IMR-90 (cell line): ENCODE measurements around the gene PPIL4. TPM values are rescaled to one million over a fixed set of nuclear protein-coding genes. Genes with fewer than 3 reads are reported as not detected.

Experiments used
- ATAC-seq: fragments of 200-7000 bp; cut with Tn5 transposase; 2 replicates; pipeline ENCODE4 v1.9.1; 2020; ENCODE audit warnings: low read depth, mild to moderate bottlenecking, moderate library complexity
- BruUV-seq: library from RNA; stranded (reverse); fragments of 400-500 nt; replicated peaks from 2 replicates; lab custom pipeline; 2021; lab: Mats Ljungman, UMichigan
- CTCF ChIA-PET: fragments of 300-600 bp; formaldehyde crosslinking; extraction: SDS; loops from one replicate; lab custom pipeline; 2021; ENCODE audit warnings: antibody characterized with exemption; lab: Yijun Ruan, JAX
- POLR2A ChIA-PET: fragments of 300-600 bp; sonication (Branson Sonifier 250); formaldehyde crosslinking; loops from one replicate; lab custom pipeline; 2022; ENCODE audit warnings: antibody characterized with exemption; ENCODE audit not compliant: unreplicated experiment; lab: Charles Lee
- DNase-seq: peaks from one replicate; pipeline ENCODE4 v3.0.0; 2013
- H2AFZ ChIP-seq: replicated peaks from 2 replicates; pipeline ENCODE3; 2013; ENCODE audit warnings: low read length, mild to moderate bottlenecking; ENCODE audit not compliant: poor library complexity
- H2AK5ac ChIP-seq: 2 replicates; pipeline ENCODE4 v1.6.1; 2013; ENCODE audit warnings: low read depth, low read length, inconsistent platforms
- H2AK9ac ChIP-seq: replicated peaks from 2 replicates; pipeline ENCODE3; 2013; ENCODE audit warnings: mild to moderate bottlenecking, low read depth, low read length, moderate library complexity; ENCODE audit not compliant: poor library complexity
- H2BK120ac ChIP-seq: 2 replicates; pipeline ENCODE4 v1.6.1; 2013; ENCODE audit warnings: low read depth, low read length, inconsistent platforms
- H2BK15ac ChIP-seq: 3 replicates; pipeline ENCODE4 v1.6.1; 2013; ENCODE audit warnings: low read depth, low read length, inconsistent platforms
- H2BK20ac ChIP-seq: 2 replicates; pipeline ENCODE4 v1.6.1; 2013; ENCODE audit warnings: low read depth, mild to moderate bottlenecking, inconsistent platforms, low read length, moderate library complexity
- H2BK5ac ChIP-seq: 2 replicates; pipeline ENCODE4 v1.6.1; 2013; ENCODE audit warnings: mild to moderate bottlenecking, low read depth, low read length, inconsistent platforms; ENCODE audit not compliant: poor library complexity, severe bottlenecking
- H3K14ac ChIP-seq: replicated peaks from 2 replicates; pipeline ENCODE4 v1.6.1; 2013; ENCODE audit warnings: low read depth, low read length, inconsistent platforms
- H3K18ac ChIP-seq: 2 replicates; pipeline ENCODE4 v1.6.1; 2013; ENCODE audit warnings: low read depth, low read length, control low read depth
- H3K23ac ChIP-seq: 2 replicates; pipeline ENCODE4 v1.6.1; 2013; ENCODE audit warnings: low read depth, low read length, inconsistent platforms
- H3K27ac ChIP-seq: 2 replicates; pipeline ENCODE4 v1.5.1; 2013; ENCODE audit warnings: mild to moderate bottlenecking, control low read depth, low read length; ENCODE audit not compliant: insufficient read depth
- H3K27me3 ChIP-seq: 2 replicates; pipeline ENCODE4 v1.6.1; 2013; ENCODE audit warnings: low read length; ENCODE audit not compliant: control insufficient read depth, insufficient read depth
- H3K36me3 ChIP-seq: 2 replicates; pipeline ENCODE4 v1.6.1; 2013; ENCODE audit warnings: low read length, mixed read lengths; ENCODE audit not compliant: control insufficient read depth, insufficient read depth
- H3K4ac ChIP-seq: 2 replicates; pipeline ENCODE4 v1.6.1; 2013; ENCODE audit warnings: low read depth, low read length, inconsistent platforms
- H3K4me1 ChIP-seq: 2 replicates; pipeline ENCODE4 v1.6.1; 2013; ENCODE audit warnings: low read length, mixed read lengths; ENCODE audit not compliant: control insufficient read depth, insufficient read depth
- H3K4me2 ChIP-seq: 2 replicates; pipeline ENCODE4 v1.6.1; 2013; ENCODE audit warnings: low read depth, mild to moderate bottlenecking, control low read depth, low read length, moderate library complexity
- H3K4me3 ChIP-seq: 2 replicates; pipeline ENCODE4 v1.5.1; 2013; ENCODE audit warnings: low read depth, mild to moderate bottlenecking, control low read depth, low read length, moderate library complexity; ENCODE audit not compliant: insufficient read depth
- H3K56ac ChIP-seq: 2 replicates; pipeline ENCODE4 v1.6.1; 2013; ENCODE audit warnings: low read length, inconsistent platforms; ENCODE audit not compliant: insufficient read depth; ENCODE audit errors: extremely low read depth
- H3K79me1 ChIP-seq, 2 experiments: 2 replicates each; pipeline ENCODE4 v1.6.1; 2013; ENCODE audit warnings: low read length in 2 of 2, inconsistent platforms in 1 of 2, low read depth in 1 of 2
- H3K9ac ChIP-seq: 2 replicates; pipeline ENCODE4 v1.6.1; 2013; ENCODE audit warnings: low read depth, low read length, control low read depth
- H3K9me1 ChIP-seq: 2 replicates; pipeline ENCODE4 v1.6.1; 2013; ENCODE audit warnings: low read length, inconsistent platforms; ENCODE audit not compliant: insufficient read depth
- H3K9me3 ChIP-seq: 2 replicates; pipeline ENCODE4 v1.6.1; 2013; ENCODE audit warnings: low read length; ENCODE audit not compliant: control insufficient read depth, insufficient read depth
- H4K20me1 ChIP-seq: 2 replicates; pipeline ENCODE4 v1.6.1; 2013; ENCODE audit warnings: low read length, inconsistent platforms; ENCODE audit not compliant: insufficient read depth
- H4K5ac ChIP-seq: 2 replicates; pipeline ENCODE4 v1.6.1; 2013; ENCODE audit warnings: mild to moderate bottlenecking, low read depth, low read length, control low read depth
- H4K8ac ChIP-seq, 2 experiments: 2 replicates each; pipeline ENCODE4 v1.6.1; 2013; ENCODE audit warnings: low read depth in 2 of 2, low read length in 2 of 2, control low read depth in 1 of 2, inconsistent platforms in 1 of 2
- H4K91ac ChIP-seq: 2 replicates; pipeline ENCODE4 v1.6.1; 2013; ENCODE audit warnings: low read depth, low read length, inconsistent platforms; ENCODE audit not compliant: insufficient read depth
- BHLHE40 ChIP-seq: fragments of 150-350 bp; IDR thresholded peaks from 2 replicates; pipeline ENCODE4 v1.6.1; 2016; ENCODE audit warnings: mild to moderate bottlenecking, low read depth, low read length
- CEBPB ChIP-seq: IDR thresholded peaks from 2 replicates; pipeline ENCODE4 v1.6.1; 2012; ENCODE audit warnings: low read depth, low read length, improper control_type of control experiment
- CHD1 ChIP-seq: IDR thresholded peaks from 2 replicates; pipeline ENCODE4 v1.6.1; 2012; ENCODE audit warnings: low read depth, low read length, improper control_type of control experiment
- CTCF ChIP-seq: conservative IDR thresholded peaks from 2 replicates; pipeline ENCODE4 v1.5.1; 2012; ENCODE audit warnings: mild to moderate bottlenecking, low read depth, low read length, improper control_type of control experiment
- FOS ChIP-seq: fragments of 150-350 bp; IDR thresholded peaks from 2 replicates; pipeline ENCODE4 v1.6.1; 2016; ENCODE audit warnings: low read depth, low read length
- MAFK ChIP-seq: IDR thresholded peaks from 2 replicates; pipeline ENCODE4 v1.6.1; 2012; ENCODE audit warnings: low read depth, low read length, improper control_type of control experiment
- MAZ ChIP-seq: IDR thresholded peaks from 2 replicates; pipeline ENCODE4 v1.6.1; 2012; ENCODE audit warnings: low read depth, mild to moderate bottlenecking, low read length, improper control_type of control experiment, moderate library complexity, borderline replicate concordance
- MXI1 ChIP-seq: IDR thresholded peaks from 2 replicates; pipeline ENCODE4 v1.6.1; 2012; ENCODE audit warnings: low read depth, mild to moderate bottlenecking, low read length, moderate library complexity, borderline replicate concordance
- NFE2L2 ChIP-seq: fragments of 150-350 bp; IDR thresholded peaks from 2 replicates; pipeline ENCODE4 v1.6.1; 2016; ENCODE audit warnings: low read depth, mild to moderate bottlenecking, low read length
- POLR2A ChIP-seq: IDR thresholded peaks from 2 replicates; pipeline ENCODE4 v1.6.1; 2012; ENCODE audit warnings: mild to moderate bottlenecking, low read depth, low read length
- RAD21 ChIP-seq: IDR thresholded peaks from 2 replicates; pipeline ENCODE4 v1.6.1; 2012; ENCODE audit warnings: low read length, improper control_type of control experiment
- RCOR1 ChIP-seq: IDR thresholded peaks from 2 replicates; pipeline ENCODE4 v1.6.1; 2012; ENCODE audit warnings: mild to moderate bottlenecking, low read length, improper control_type of control experiment; ENCODE audit not compliant: insufficient replicate concordance
- SMC3 ChIP-seq: fragments of 150-350 bp; IDR thresholded peaks from 2 replicates; pipeline ENCODE4 v1.6.1; 2016; ENCODE audit warnings: low read depth, mild to moderate bottlenecking, antibody characterized with exemption, low read length, moderate library complexity
- WGBS, 2 experiments: methylation state at CpG; one replicate each; pipeline versions ENCODE4 v1.1.5 to v1.1.7; 2013; ENCODE audit warnings: missing lambda C conversion rate in 2 of 2; ENCODE audit not compliant: insufficient read length in 1 of 2; ENCODE audit errors: extremely low coverage in 2 of 2; 5-methylcytosine and 5-hydroxymethylcytosine counted together
- dilution Hi-C: fragments of 300-500 bp; cut with HindIII; formaldehyde crosslinking; loops from one replicate; pipeline ENCODE4 v1.14.3; 2018; ENCODE audit warnings: low sequenced_read_pairs; ENCODE audit not compliant: unreplicated experiment
- in situ Hi-C: fragments of 300-500 bp; cut with MboI; formaldehyde crosslinking; loops from 3 replicates; pipeline ENCODE4 v1.14.3; 2019; ENCODE audit warnings: low sequenced_read_pairs, inconsistent platforms, mixed read lengths
- intact Hi-C: fragments of 100-400 bp; cut with micrococcal nuclease; formaldehyde crosslinking; loops from 2 replicates; pipeline ENCODE4 v1.10.0; 2022
- polyA plus RNA-seq, 3 experiments: library from polyadenylated mRNA; depleted of rRNA; stranded (reverse); fragments of >200 nt; gene quantifications; 2 replicates each; pipeline ENCODE4 v1.2.3, GENCODE V29; 2012; ENCODE audit warnings: low replicate concordance in 1 of 3
- total RNA-seq: library from RNA; depleted of rRNA; stranded (reverse); fragments of >200 nt; gene quantifications from 2 replicates; pipeline ENCODE4 v1.2.3, GENCODE V29; 2012
- TF ChIP-seq, protein P1 (sequence below): fragments of 150-350 bp; IDR thresholded peaks from 2 replicates; pipeline ENCODE4 v1.6.1; 2017; ENCODE audit warnings: mild to moderate bottlenecking, antibody characterized with exemption, low read length, low read depth
- TF ChIP-seq, protein P2 (sequence below): fragments of 150-350 bp; IDR thresholded peaks from 2 replicates; pipeline ENCODE4 v1.6.1; 2016; ENCODE audit warnings: low read depth, mild to moderate bottlenecking, low read length, moderate library complexity, borderline replicate concordance

Gene PPIL4
- total and polyA plus RNA-seq, 2 of the 4 experiments (the other 2 are of a cell fraction): 10.6 to 13.3 TPM

DNA sequence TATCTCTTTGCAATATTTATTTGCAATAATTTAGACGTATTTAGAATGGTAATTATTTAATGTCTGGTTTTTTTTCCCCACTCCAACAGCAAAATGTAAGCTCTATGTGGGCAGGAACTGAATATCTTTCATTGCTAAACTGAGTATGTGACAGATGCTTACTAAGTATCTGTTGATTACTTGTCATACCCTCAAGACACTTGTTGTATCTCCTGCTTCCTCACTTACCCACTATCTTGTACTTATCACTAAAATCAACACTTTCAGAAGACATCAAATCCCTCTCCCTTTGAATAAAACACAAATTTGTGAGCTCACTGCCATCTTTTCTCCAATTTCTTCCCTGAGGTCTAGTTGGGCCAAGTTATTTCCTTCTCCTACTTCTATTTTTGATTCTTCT lies 30.3 kb downstream of the PPIL4 start:
- dilution Hi-C loops: no loop called here

More for the DNA sequence above, 30.3 kb downstream of the PPIL4 start:
- TF ChIP-seq SMC3 (no peak), RCOR1 (no peak), NFE2L2 (no peak), BHLHE40 (no peak), MXI1 (no peak), RAD21 (no peak), MAZ (no peak), CTCF (no peak), POLR2A (no peak), FOS (no peak), CEBPB (no peak), CHD1 (no peak), MAFK (no peak)
- TF ChIP-seq, protein P1, sequence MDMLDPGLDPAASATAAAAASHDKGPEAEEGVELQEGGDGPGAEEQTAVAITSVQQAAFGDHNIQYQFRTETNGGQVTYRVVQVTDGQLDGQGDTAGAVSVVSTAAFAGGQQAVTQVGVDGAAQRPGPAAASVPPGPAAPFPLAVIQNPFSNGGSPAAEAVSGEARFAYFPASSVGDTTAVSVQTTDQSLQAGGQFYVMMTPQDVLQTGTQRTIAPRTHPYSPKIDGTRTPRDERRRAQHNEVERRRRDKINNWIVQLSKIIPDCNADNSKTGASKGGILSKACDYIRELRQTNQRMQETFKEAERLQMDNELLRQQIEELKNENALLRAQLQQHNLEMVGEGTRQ: no peak
- TF ChIP-seq, protein P2, sequence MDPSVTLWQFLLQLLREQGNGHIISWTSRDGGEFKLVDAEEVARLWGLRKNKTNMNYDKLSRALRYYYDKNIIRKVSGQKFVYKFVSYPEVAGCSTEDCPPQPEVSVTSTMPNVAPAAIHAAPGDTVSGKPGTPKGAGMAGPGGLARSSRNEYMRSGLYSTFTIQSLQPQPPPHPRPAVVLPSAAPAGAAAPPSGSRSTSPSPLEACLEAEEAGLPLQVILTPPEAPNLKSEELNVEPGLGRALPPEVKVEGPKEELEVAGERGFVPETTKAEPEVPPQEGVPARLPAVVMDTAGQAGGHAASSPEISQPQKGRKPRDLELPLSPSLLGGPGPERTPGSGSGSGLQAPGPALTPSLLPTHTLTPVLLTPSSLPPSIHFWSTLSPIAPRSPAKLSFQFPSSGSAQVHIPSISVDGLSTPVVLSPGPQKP: no peak
- ChIA-PET CTCF (interaction anchor here (1.0 kb wide), 1 partner anchor 30 kb away, joined by 3 read pairs; the partner anchor contains the start of gene PPIL4), POLR2A (no interaction called here)
- Histone ChIP-seq H3K4ac (no peak overlapping the region), H4K8ac (no peak overlapping the region), H3K4me1 (no peaks in the 10 kb centered on the region), H3K18ac (no peak overlapping the region), H2BK5ac (no peak overlapping the region), H3K14ac (no peak overlapping the region), H3K23ac (no peak overlapping the region), H2AK9ac (no peak overlapping the region), H2AK5ac (no peak overlapping the region), H2BK20ac (no peak overlapping the region), H3K9me1 (no peaks in the 10 kb centered on the region), H4K5ac (no peak overlapping the region), H4K91ac (no peak overlapping the region), H3K4me2 (no peak overlapping the region), H2BK120ac (no peak overlapping the region), H3K27me3 (no peaks in the 10 kb centered on the region), H3K27ac (no peak overlapping the region), H3K4me3 (no peak overlapping the region), H3K79me1 (peaks cover 3 to 17% of the 10 kb centered on the region in 2 experiments; a peak in 3 of 4 replicates), H3K9ac (no peak overlapping the region), H3K9me3 (no peaks in the 10 kb centered on the region), H3K56ac (no peak overlapping the region), H2BK15ac (no peak overlapping the region), H2AFZ (no peak overlapping the region), H3K36me3 (0 out of 2 replicates have a peak, but pooled peaks cover 12% of the 10 kb centered on the region), H4K20me1 (0 out of 2 replicates have a peak, but pooled peaks cover 3% of the 10 kb centered on the region)
- in situ Hi-C loops (loop anchor here (5.0 to 10.0 kb wide), 2 partner anchors 483 to 941 kb away; no protein-coding TSS in a partner anchor), intact Hi-C loops (loop anchor here (5.0 to 10.0 kb wide), 2 partner anchors 198 to 941 kb away; partner anchors contain the start of gene TAB2)
- WGBS, 2 experiments: no CpG with 5 or more reads among the region's 1 CpG
- DNase-seq (no peak), ATAC-seq (no peak)
- BruUV-seq: no TSS peak
